GM23338 (cell line): ENCODE results near the gene GOLM1. TPM values are rescaled to one million over a fixed set of nuclear protein-coding genes. Genes with fewer than 3 reads are reported as not detected.

Source experiments
- ATAC-seq: fragments of 200-7000 bp; cut with Tn5 transposase; 3 replicates; pipeline ENCODE4 v1.9.1; 2020
- DNase-seq: peaks from one replicate; pipeline ENCODE4 v3.0.0-alpha.2; 2015; ENCODE audit warnings: low spot score
- H2AFZ ChIP-seq: fragments of 200-600 bp; sonication (generic); 2 replicates; pipeline ENCODE4 v1.8.0; 2016; ENCODE audit warnings: antibody characterized with exemption, mild to moderate bottlenecking, moderate library complexity
- H3F3A ChIP-seq: fragments of 200-600 bp; sonication (generic); replicated peaks from 2 replicates; pipeline ENCODE4 v1.8.0; 2017; ENCODE audit warnings: antibody characterized with exemption, mixed run types, low read depth
- H3K27ac ChIP-seq: fragments of 200-600 bp; sonication (generic); 2 replicates; pipeline ENCODE4 v1.6.1; 2016; ENCODE audit warnings: low read depth
- H3K27me3 ChIP-seq: fragments of 200-600 bp; sonication (generic); 2 replicates; pipeline ENCODE4 v1.8.0; 2016; ENCODE audit warnings: mild to moderate bottlenecking, mixed run types, moderate library complexity; ENCODE audit not compliant: insufficient read depth
- H3K36me3 ChIP-seq: fragments of 200-600 bp; sonication (generic); 2 replicates; pipeline ENCODE4 v1.8.0; 2016; ENCODE audit warnings: mild to moderate bottlenecking; ENCODE audit not compliant: insufficient read depth
- H3K4me1 ChIP-seq: fragments of 200-600 bp; sonication (generic); 2 replicates; pipeline ENCODE4 v1.8.0; 2016; ENCODE audit warnings: mild to moderate bottlenecking, moderate library complexity; ENCODE audit not compliant: insufficient read depth
- H3K4me2 ChIP-seq: fragments of 200-600 bp; sonication (generic); 2 replicates; pipeline ENCODE4 v1.7.1; 2017; ENCODE audit warnings: mixed run types
- H3K4me3 ChIP-seq: fragments of 200-600 bp; sonication (generic); 2 replicates; pipeline ENCODE4 v1.6.1; 2016; ENCODE audit warnings: mixed run types
- H3K79me2 ChIP-seq: fragments of 200-600 bp; sonication (generic); replicated peaks from 2 replicates; pipeline ENCODE4 v1.8.0; 2017; ENCODE audit warnings: mild to moderate bottlenecking; ENCODE audit not compliant: insufficient read depth
- H3K9me2 ChIP-seq: fragments of 200-600 bp; sonication (generic); 2 replicates; pipeline ENCODE4 v1.8.0; 2017; ENCODE audit not compliant: insufficient read depth
- H4K20me1 ChIP-seq: fragments of 200-600 bp; sonication (generic); replicated peaks from 2 replicates; pipeline ENCODE4 v1.8.0; 2017; ENCODE audit warnings: mild to moderate bottlenecking; ENCODE audit not compliant: insufficient read depth
- H3K27ac Mint-ChIP-seq: 2 replicates; pipeline ENCODE4 v1.8.0; 2020; ENCODE audit warnings: inconsistent platforms, mild to moderate bottlenecking, moderate library complexity, mixed read lengths
- H3K27me3 Mint-ChIP-seq: 3 replicates; pipeline ENCODE4 v1.8.0; 2022; ENCODE audit warnings: low read depth, mild to moderate bottlenecking, moderate library complexity, mixed read lengths, inconsistent platforms; ENCODE audit not compliant: insufficient read depth, poor library complexity
- H3K36me3 Mint-ChIP-seq: 3 replicates; pipeline ENCODE4 v1.8.0; 2021; ENCODE audit warnings: low read depth, mild to moderate bottlenecking, inconsistent platforms, moderate library complexity, mixed read lengths
- H3K4me1 Mint-ChIP-seq: 3 replicates; pipeline ENCODE4 v1.8.0; 2020; ENCODE audit warnings: mild to moderate bottlenecking, inconsistent platforms, mixed read lengths
- H3K4me3 Mint-ChIP-seq: 3 replicates; pipeline ENCODE4 v1.8.0; 2021; ENCODE audit warnings: moderate library complexity, mild to moderate bottlenecking, inconsistent platforms, mixed read lengths
- H3K9me3 Mint-ChIP-seq: 3 replicates; pipeline ENCODE4 v1.8.0; 2020; ENCODE audit warnings: moderate library complexity, mild to moderate bottlenecking, inconsistent platforms, mixed read lengths
- CTCF ChIP-seq, 2 experiments: fragments of 200-600 bp in 1 of 2; sonication (generic) in 1 of 2; conservative IDR thresholded peaks; 2 replicates each; pipeline versions ENCODE4 v1.5.1 to v1.6.1; 2016 to 2017; ENCODE audit warnings: antibody characterized with exemption in 2 of 2, low read depth in 2 of 2, mild to moderate bottlenecking in 2 of 2, moderate library complexity in 1 of 2
- ETS1 ChIP-seq: IDR thresholded peaks from 2 replicates; pipeline ENCODE4 v1.6.1; 2016; ENCODE audit warnings: antibody characterized with exemption
- EZH2 ChIP-seq: fragments of 200-600 bp; sonication (generic); IDR thresholded peaks from one replicate; pipeline ENCODE4 v1.8.0; 2017; ENCODE audit warnings: antibody characterized with exemption, mild to moderate bottlenecking, low read depth; ENCODE audit not compliant: unreplicated experiment
- JUNB ChIP-seq: IDR thresholded peaks from one replicate; pipeline ENCODE4 v1.6.1; 2016; ENCODE audit warnings: antibody characterized with exemption; ENCODE audit not compliant: unreplicated experiment
- NANOG ChIP-seq: IDR thresholded peaks from 2 replicates; pipeline ENCODE4 v1.6.1; 2016; ENCODE audit warnings: antibody characterized with exemption, borderline replicate concordance
- POLR2AphosphoS5 ChIP-seq: IDR thresholded peaks from 2 replicates; pipeline ENCODE4 v1.6.1; 2016; ENCODE audit warnings: antibody characterized with exemption, low read depth
- STAT1 ChIP-seq: IDR thresholded peaks from one replicate; pipeline ENCODE4 v1.6.1; 2016; ENCODE audit warnings: antibody characterized with exemption; ENCODE audit not compliant: unreplicated experiment
- ZNF331 ChIP-seq: fragments of 250-450 bp; sonication (Bioruptor Pico); IDR thresholded peaks from 2 replicates; pipeline ENCODE4 v1.5.0; 2020; ENCODE audit warnings: low read depth, mild to moderate bottlenecking, moderate library complexity
- ZNF462 ChIP-seq: fragments of 250-450 bp; sonication (Bioruptor Pico); IDR thresholded peaks from 2 replicates; pipeline ENCODE4 v1.5.0; 2020; ENCODE audit warnings: mild to moderate bottlenecking, moderate library complexity
- polyA plus RNA-seq: library from polyadenylated mRNA; unstranded; fragments of >200 nt; fragmentation: Nextera tagmentation; extraction: Ambion mirVana; gene quantifications from 2 replicates; pipeline ENCODE4 v1.2.1, GENCODE V29; 2016
- total RNA-seq: library from RNA; depleted of rRNA; stranded (reverse); fragments of >200 nt; shearing (Covaris generic); gene quantifications from 2 replicates; pipeline ENCODE4 v1.2.3, GENCODE V29; 2014

The GOLM1 gene
- total and polyA plus RNA-seq, 2 experiments from 2014 or later, result 58.3 to 92.4 TPM

GRCh38 chr9:86036555-86036954 lies 62.8 kb downstream of the GOLM1 start:
- Mint-ChIP-seq H3K9me3 (no peaks in the 10 kb centered on the region), H3K4me1 (peaks cover 7% of the 10 kb centered on the region; the same call in 2 of the 3 replicates), H3K36me3 (peaks cover 66% of the 10 kb centered on the region), H3K27me3 (peaks cover 9% of the 10 kb centered on the region), H3K4me3 (no peak overlapping the region), H3K27ac (0 out of 2 replicates have a peak overlapping the region, but pooled peaks have one; percentile 76)
- no peak for DNase-seq
- H3F3A ChIP-seq, result no peaks in the 10 kb centered on the region
- no peaks in the 10 kb centered on the region for H3K4me1 ChIP-seq
- no peak overlapping the region for H3K4me2 ChIP-seq
- H2AFZ ChIP-seq, result no peak overlapping the region
- no peaks in the 10 kb centered on the region for H3K79me2 ChIP-seq
- TF ChIP-seq NANOG (no peak), POLR2AphosphoS5 (no peak), CTCF (conservative IDR thresholded peaks at IDR 0.05; ENCODE audit: low read depth in 2 of 2) (no peak)
- ATAC-seq, result no peak
- H4K20me1 ChIP-seq, result no peaks in the 10 kb centered on the region; the same call in 1 of the 2 replicates
- no peaks in the 10 kb centered on the region for H3K9me2 ChIP-seq
- H3K27me3 ChIP-seq, result no peaks in the 10 kb centered on the region
- no peak overlapping the region for H3K4me3 ChIP-seq
- peaks cover 11% of the 10 kb centered on the region; the same call in 1 of the 2 replicates for H3K36me3 ChIP-seq
- H3K27ac ChIP-seq, result no peak overlapping the region

GRCh38 chr9:86035827-86036440 lies 63.4 kb downstream of the GOLM1 start:
- no peak overlapping the region for H2AFZ ChIP-seq
- H3K79me2 ChIP-seq, result no peaks in the 10 kb centered on the region
- no peak overlapping the region for H3K4me3 ChIP-seq
- ATAC-seq (peak; percentile 55), DNase-seq (no peak)
- peaks cover 8% of the 10 kb centered on the region for H3K27me3 Mint-ChIP-seq
- no peak overlapping the region for H3K27ac ChIP-seq
- H3K9me3 Mint-ChIP-seq, result no peaks in the 10 kb centered on the region
- peaks cover 71% of the 10 kb centered on the region for H3K36me3 Mint-ChIP-seq
- H3K27ac Mint-ChIP-seq, result 0 out of 2 replicates have a peak overlapping the region, but pooled peaks have one; percentile 76
- no peaks in the 10 kb centered on the region; the same call in 1 of the 2 replicates for H4K20me1 ChIP-seq
- H3K27me3 ChIP-seq, result no peaks in the 10 kb centered on the region
- H3F3A ChIP-seq, result no peaks in the 10 kb centered on the region
- no peak overlapping the region for H3K4me2 ChIP-seq
- H3K4me1 ChIP-seq, result no peaks in the 10 kb centered on the region
- H3K9me2 ChIP-seq, result no peaks in the 10 kb centered on the region
- H3K36me3 ChIP-seq, result peaks cover 11% of the 10 kb centered on the region; the same call in 1 of the 2 replicates
- no peak overlapping the region for H3K4me3 Mint-ChIP-seq
- peaks cover 7% of the 10 kb centered on the region; the same call in 2 of the 3 replicates for H3K4me1 Mint-ChIP-seq
- TF ChIP-seq ZNF331 (CRISPR knock-in tag) (no peak), STAT1 (no peak), NANOG (no peak), ETS1 (no peak), POLR2AphosphoS5 (no peak), EZH2 (no peak), JUNB (no peak), ZNF462 (CRISPR knock-in tag) (no peak), CTCF (conservative IDR thresholded peaks at IDR 0.05; ENCODE audit: low read depth in 2 of 2) (no peak)
